H1 (cell line): ENCODE results near the gene SKOR2. TPM values are rescaled to one million over a fixed set of nuclear protein-coding genes. Genes with fewer than 3 reads are reported as not detected.

Experiments
- ASH2L ChIP-seq: fragments of 200-600, 300-600 bp; sonication (generic); IDR thresholded peaks from one replicate; pipeline ENCODE4 v1.7.1; 2017; ENCODE audit warnings: low read length
- CREB1 ChIP-seq: IDR thresholded peaks from 2 replicates; pipeline ENCODE4 v1.6.1; 2012; ENCODE audit warnings: inconsistent platforms
- CTCF ChIP-seq, 3 experiments: IDR thresholded peaks; 1 replicate in 2 of 3; 2 replicates in 1 of 3; pipeline versions ENCODE4 v1.5.1 to v1.6.1; 2011; ENCODE audit warnings: low read length in 3 of 3, mild to moderate bottlenecking in 3 of 3, inconsistent platforms in 2 of 3, low read depth in 1 of 3, moderate library complexity in 1 of 3; ENCODE audit not compliant: insufficient read depth in 1 of 3; ENCODE audit errors: control extremely low read depth in 1 of 3
- E2F6 ChIP-seq: IDR thresholded peaks from 2 replicates; pipeline ENCODE4 v1.6.1; 2012; ENCODE audit warnings: inconsistent platforms
- MAFK ChIP-seq: IDR thresholded peaks from 2 replicates; pipeline ENCODE4 v1.6.1; 2012; ENCODE audit warnings: low read depth, mild to moderate bottlenecking, improper control_type of control experiment, low read length
- RAD21 ChIP-seq, 2 experiments: IDR thresholded peaks in 1 of 2; conservative IDR thresholded peaks in 1 of 2; 2 replicates each; pipeline ENCODE4 v1.6.1; 2011; ENCODE audit warnings: low read depth in 2 of 2, low read length in 2 of 2, improper control_type of control experiment in 1 of 2, inconsistent platforms in 1 of 2, mild to moderate bottlenecking in 1 of 2, moderate library complexity in 1 of 2
- SAP30 ChIP-seq: fragments of 300-600 bp; sonication (generic); IDR thresholded peaks from 2 replicates; pipeline ENCODE4 v1.7.1; 2012; ENCODE audit warnings: low read length, moderate library complexity, mild to moderate bottlenecking, inconsistent platforms; ENCODE audit not compliant: insufficient read depth, insufficient replicate concordance
- SP2 ChIP-seq: IDR thresholded peaks from 2 replicates; pipeline ENCODE4 v1.6.1; 2012; ENCODE audit warnings: mild to moderate bottlenecking, low read length, inconsistent platforms
- TCF12 ChIP-seq: IDR thresholded peaks from 2 replicates; pipeline ENCODE4 v1.6.1; 2011; ENCODE audit warnings: low read depth, mild to moderate bottlenecking, low read length
- TEAD4 ChIP-seq: IDR thresholded peaks from 2 replicates; pipeline ENCODE4 v1.6.1; 2012; ENCODE audit warnings: low read depth, low read length, inconsistent platforms, mixed read lengths
- polyA plus RNA-seq, 7 experiments: library from polyadenylated mRNA; depleted of rRNA in 3 of 7; stranded (reverse) in 5 of 7; unstranded in 2 of 7; fragments of >200 nt in 5 of 7; fragments of 200-250 nt in 2 of 7; gene quantifications; 1 replicate in 5 of 7; 2 replicates in 1 of 7; 4 replicates in 1 of 7; pipeline versions ENCODE4 v1.2.1 to v1.2.3, GENCODE V29; 2011 to 2013; ENCODE audit warnings: missing spikeins in 2 of 7, mixed read lengths in 2 of 7
- total RNA-seq: library from RNA; stranded (reverse); fragmentation: NEBNext Ultra II Directional; extraction: Animal tissue kit (Norgen Biotek cat#: 25700); gene quantifications from 2 replicates; pipeline ENCODE4 v1.2.1, GENCODE V29; 2021

SKOR2 gene
- total and polyA plus RNA-seq, 2 of the 8 experiments (the other 6 are each of a cell fraction or from before 2014, with no cell fraction given): 0.05 to 0.11 TPM

- TF ChIP-seq RAD21 (IDR thresholded peaks at IDR 0.05 in 1 of 2, conservative IDR thresholded peaks at IDR 0.05 in 1 of 2; ENCODE audit: low read depth in 2 of 2, low read length in 2 of 2) (peak; percentile 11 to 42; a peak in 3 of 4 replicates), TCF12 (no peak), CREB1 (0 out of 2 replicates have a peak, but pooled peaks have one; percentile 34), TEAD4 (no peak), CTCF (IDR thresholded peaks at IDR 0.05; ENCODE audit: control extremely low read depth in 1 of 3, insufficient read depth in 1 of 3, low read depth in 1 of 3, low read length in 3 of 3) (peak; percentile 60 to 92 (median 72)), SAP30 (no peak), ASH2L (no peak), SP2 (no peak), E2F6 (peak; percentile 45), MAFK (no peak)
- TF ChIP-seq, all 59 proteins: peak for 5
Measured at GRCh38 chr18:47260924-47261701, 9.7 kb upstream of the SKOR2 start (continued).
